ENCODE data around the gene POPDC2. TPM values are rescaled to one million over a fixed set of nuclear protein-coding genes. Genes with fewer than 3 reads are reported as not detected.

The POPDC2 gene
- total and polyA plus RNA-seq, 10 of the 15 experiments (the other 5 are each of a cell fraction or from before 2014, with no cell fraction given), result 1.8 to 12.7 (median 3.5) TPM

DNA sequence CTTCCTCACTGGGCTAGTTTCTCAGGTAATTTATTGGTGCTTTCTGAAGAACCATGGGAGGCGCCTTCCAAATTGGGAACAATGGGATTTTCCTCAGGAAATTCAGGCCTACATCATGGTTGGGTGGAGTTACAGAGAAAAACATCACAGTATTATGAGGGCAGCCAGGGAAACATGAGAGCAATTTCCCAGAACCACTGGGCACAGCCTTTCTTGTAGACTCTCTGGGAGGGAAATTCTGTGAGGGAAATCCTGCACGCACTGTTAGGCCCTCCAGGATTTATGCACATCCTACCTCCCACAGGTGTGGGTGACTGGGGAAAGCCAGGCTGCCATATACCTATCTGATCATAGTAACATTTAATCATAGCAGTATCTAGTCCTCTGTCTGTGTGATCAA lies 13.2 kb downstream of the POPDC2 start:
- Histone ChIP-seq H3K36me3 (ENCODE audit: control insufficient read depth in 2 of 2, insufficient read depth in 2 of 2, low read length in 1 of 2) (peaks cover under 1 to 2% of the 10 kb centered on the region in 2 experiments; a peak in 2 of 4 replicates), H4K20me1 (ENCODE audit: control insufficient read depth, insufficient read depth) (no peaks in the 10 kb centered on the region), H3K27me3 (replicated peaks in 1 of 2; ENCODE audit: control insufficient read depth in 2 of 2, insufficient read depth in 2 of 2, low read length in 1 of 2) (no peaks in the 10 kb centered on the region), H3K4me1 (ENCODE audit: control insufficient read depth, insufficient read depth, low read length) (peaks cover 3% of the 10 kb centered on the region; the same call in 1 of the 2 replicates), H3K9ac (ENCODE audit: control insufficient read depth, insufficient read depth, low read length) (no peak overlapping the region), H2AFZ (ENCODE audit: control insufficient read depth, low read depth, low read length) (no peak overlapping the region), H3K27ac (ENCODE audit: control insufficient read depth, insufficient read depth) (no peak overlapping the region), H3K4me2 (ENCODE audit: control insufficient read depth, insufficient read depth) (no peak overlapping the region), H3K79me2 (ENCODE audit: control insufficient read depth, insufficient read depth, low read length) (no peaks in the 10 kb centered on the region), H3K9me3 (replicated peaks; ENCODE audit: control insufficient read depth, insufficient read depth, low read length) (no peaks in the 10 kb centered on the region), H3K4me3 (no peak overlapping the region)
- TF ChIP-seq, protein P1, sequence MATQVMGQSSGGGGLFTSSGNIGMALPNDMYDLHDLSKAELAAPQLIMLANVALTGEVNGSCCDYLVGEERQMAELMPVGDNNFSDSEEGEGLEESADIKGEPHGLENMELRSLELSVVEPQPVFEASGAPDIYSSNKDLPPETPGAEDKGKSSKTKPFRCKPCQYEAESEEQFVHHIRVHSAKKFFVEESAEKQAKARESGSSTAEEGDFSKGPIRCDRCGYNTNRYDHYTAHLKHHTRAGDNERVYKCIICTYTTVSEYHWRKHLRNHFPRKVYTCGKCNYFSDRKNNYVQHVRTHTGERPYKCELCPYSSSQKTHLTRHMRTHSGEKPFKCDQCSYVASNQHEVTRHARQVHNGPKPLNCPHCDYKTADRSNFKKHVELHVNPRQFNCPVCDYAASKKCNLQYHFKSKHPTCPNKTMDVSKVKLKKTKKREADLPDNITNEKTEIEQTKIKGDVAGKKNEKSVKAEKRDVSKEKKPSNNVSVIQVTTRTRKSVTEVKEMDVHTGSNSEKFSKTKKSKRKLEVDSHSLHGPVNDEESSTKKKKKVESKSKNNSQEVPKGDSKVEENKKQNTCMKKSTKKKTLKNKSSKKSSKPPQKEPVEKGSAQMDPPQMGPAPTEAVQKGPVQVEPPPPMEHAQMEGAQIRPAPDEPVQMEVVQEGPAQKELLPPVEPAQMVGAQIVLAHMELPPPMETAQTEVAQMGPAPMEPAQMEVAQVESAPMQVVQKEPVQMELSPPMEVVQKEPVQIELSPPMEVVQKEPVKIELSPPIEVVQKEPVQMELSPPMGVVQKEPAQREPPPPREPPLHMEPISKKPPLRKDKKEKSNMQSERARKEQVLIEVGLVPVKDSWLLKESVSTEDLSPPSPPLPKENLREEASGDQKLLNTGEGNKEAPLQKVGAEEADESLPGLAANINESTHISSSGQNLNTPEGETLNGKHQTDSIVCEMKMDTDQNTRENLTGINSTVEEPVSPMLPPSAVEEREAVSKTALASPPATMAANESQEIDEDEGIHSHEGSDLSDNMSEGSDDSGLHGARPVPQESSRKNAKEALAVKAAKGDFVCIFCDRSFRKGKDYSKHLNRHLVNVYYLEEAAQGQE (IDR thresholded peaks at IDR 0.05; ENCODE audit: low read depth, low read length), result no peak
- no peak for TF ChIP-seq TCF12 (IDR thresholded peaks at IDR 0.05; ENCODE audit: low read depth, low read length)
- no peak for TF ChIP-seq ZNF24 (IDR thresholded peaks at IDR 0.05)
- TF ChIP-seq, protein P2, sequence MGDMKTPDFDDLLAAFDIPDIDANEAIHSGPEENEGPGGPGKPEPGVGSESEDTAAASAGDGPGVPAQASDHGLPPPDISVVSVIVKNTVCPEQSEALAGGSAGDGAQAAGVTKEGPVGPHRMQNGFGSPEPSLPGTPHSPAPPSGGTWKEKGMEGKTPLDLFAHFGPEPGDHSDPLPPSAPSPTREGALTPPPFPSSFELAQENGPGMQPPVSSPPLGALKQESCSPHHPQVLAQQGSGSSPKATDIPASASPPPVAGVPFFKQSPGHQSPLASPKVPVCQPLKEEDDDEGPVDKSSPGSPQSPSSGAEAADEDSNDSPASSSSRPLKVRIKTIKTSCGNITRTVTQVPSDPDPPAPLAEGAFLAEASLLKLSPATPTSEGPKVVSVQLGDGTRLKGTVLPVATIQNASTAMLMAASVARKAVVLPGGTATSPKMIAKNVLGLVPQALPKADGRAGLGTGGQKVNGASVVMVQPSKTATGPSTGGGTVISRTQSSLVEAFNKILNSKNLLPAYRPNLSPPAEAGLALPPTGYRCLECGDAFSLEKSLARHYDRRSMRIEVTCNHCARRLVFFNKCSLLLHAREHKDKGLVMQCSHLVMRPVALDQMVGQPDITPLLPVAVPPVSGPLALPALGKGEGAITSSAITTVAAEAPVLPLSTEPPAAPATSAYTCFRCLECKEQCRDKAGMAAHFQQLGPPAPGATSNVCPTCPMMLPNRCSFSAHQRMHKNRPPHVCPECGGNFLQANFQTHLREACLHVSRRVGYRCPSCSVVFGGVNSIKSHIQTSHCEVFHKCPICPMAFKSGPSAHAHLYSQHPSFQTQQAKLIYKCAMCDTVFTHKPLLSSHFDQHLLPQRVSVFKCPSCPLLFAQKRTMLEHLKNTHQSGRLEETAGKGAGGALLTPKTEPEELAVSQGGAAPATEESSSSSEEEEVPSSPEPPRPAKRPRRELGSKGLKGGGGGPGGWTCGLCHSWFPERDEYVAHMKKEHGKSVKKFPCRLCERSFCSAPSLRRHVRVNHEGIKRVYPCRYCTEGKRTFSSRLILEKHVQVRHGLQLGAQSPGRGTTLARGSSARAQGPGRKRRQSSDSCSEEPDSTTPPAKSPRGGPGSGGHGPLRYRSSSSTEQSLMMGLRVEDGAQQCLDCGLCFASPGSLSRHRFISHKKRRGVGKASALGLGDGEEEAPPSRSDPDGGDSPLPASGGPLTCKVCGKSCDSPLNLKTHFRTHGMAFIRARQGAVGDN (IDR thresholded peaks at IDR 0.05), result no peak
- TF ChIP-seq NFYB (IDR thresholded peaks at IDR 0.05; ENCODE audit: insufficient read depth, low read depth, low read length), result no peak
- TF ChIP-seq MTA3 (IDR thresholded peaks at IDR 0.05; ENCODE audit: borderline replicate concordance, low read length), result no peak
- CTCF ChIA-PET, result interaction anchor here (1.1 to 1.7 kb wide), 2 partner anchors 14 to 34 kb away, joined by 3 to 7 read pairs; no protein-coding TSS in a partner anchor
- POLR2A ChIA-PET, result interaction anchor here (1.2 kb wide), 1 partner anchor 10 kb away, joined by 3 read pairs; no protein-coding TSS in a partner anchor
- no peak for FAIRE-seq
- intact Hi-C loops (cut with micrococcal nuclease; ENCODE audit: unreplicated experiment), result no loop called here
- in situ Hi-C loops (cut with MboI), result no loop called here
- SMC1A ChIA-PET (ENCODE audit: uncharacterized antibody, unreplicated experiment), result interaction anchor here (1.0 to 3.3 kb wide), 6 partner anchors 14 to 26 kb away, joined by 3 to 9 read pairs (median 5); partner anchors contain the start of gene POPDC2
- WGBS (ENCODE audit: insufficient coverage, insufficient replicate concordance, low lambda C conversion rate, missing lambda C conversion rate), result 59% methylated on average over 2 of the region's 2 CpGs
- BruUV-seq (replicated peaks), result no TSS peak
- DNase-seq (ENCODE audit: low read depth, low spot score), result no peak
- RAD21 ChIA-PET (ENCODE audit: unreplicated experiment), result interaction anchor here (1.0 kb wide), 2 partner anchors 25 to 86 kb away, joined by 3 read pairs; no protein-coding TSS in a partner anchor
- ATAC-seq, result no peak
